CD8-positive, alpha-beta memory T cell (primary cell): ENCODE results near the gene FOS. TPM values are rescaled to one million over a fixed set of nuclear protein-coding genes. Genes with fewer than 3 reads are reported as not detected.
"Not testable (repeated sequence)": the region's sequence is repeated elsewhere in the genome, so short reads cannot be mapped to it uniquely, and the experiment has no call there.

Source experiments
- CTCF ChIA-PET: fragments of 350-600 bp; sonication (Branson Sonifier 250); formaldehyde crosslinking; loops from one replicate; lab custom pipeline; 2021; ENCODE audit warnings: antibody characterized with exemption; lab: Charles Lee
- POLR2A ChIA-PET: fragments of 350-600 bp; sonication (Branson Sonifier 250); formaldehyde crosslinking; loops from one replicate; lab custom pipeline; 2021; ENCODE audit warnings: antibody characterized with exemption; lab: Charles Lee
- DNase-seq, 5 donors: peaks; one replicate each; pipeline versions ENCODE4 v3.0.0 to v3.0.0-alpha.2; 2020 to 2022; ENCODE audit warnings: mixed read lengths in 1 of 5
- H3K27ac ChIP-seq: one replicate; pipeline ENCODE4 v1.7.0; 2013; ENCODE audit warnings: low read depth, mild to moderate bottlenecking, low read length, moderate library complexity
- H3K27me3 ChIP-seq: 2 replicates; pipeline ENCODE4 v1.7.0; 2013; ENCODE audit warnings: low read length, mild to moderate bottlenecking; ENCODE audit not compliant: insufficient read depth, poor library complexity, severe bottlenecking
- H3K36me3 ChIP-seq: 2 replicates; pipeline ENCODE4 v1.7.0; 2013; ENCODE audit warnings: mild to moderate bottlenecking, low read length, moderate library complexity; ENCODE audit not compliant: insufficient read depth
- H3K4me1 ChIP-seq: 2 replicates; pipeline ENCODE4 v1.7.0; 2013; ENCODE audit warnings: mild to moderate bottlenecking, low read length, moderate library complexity; ENCODE audit not compliant: insufficient read depth
- H3K4me3 ChIP-seq: 2 replicates; pipeline ENCODE4 v1.7.0; 2013; ENCODE audit warnings: mild to moderate bottlenecking, low read length
- H3K9me3 ChIP-seq: 2 replicates; pipeline ENCODE4 v1.7.0; 2013; ENCODE audit warnings: mild to moderate bottlenecking, low read length
- H3K27ac Mint-ChIP-seq, 8 donors: one replicate each; pipeline ENCODE4 v1.8.0; 2020 to 2021; ENCODE audit warnings: mixed read lengths in 8 of 8, mild to moderate bottlenecking in 6 of 8, inconsistent platforms in 3 of 8, moderate library complexity in 3 of 8
- H3K27me3 Mint-ChIP-seq, 2 donors: one replicate each; pipeline ENCODE4 v1.8.0; 2020 to 2021; ENCODE audit warnings: mixed read lengths in 2 of 2, mild to moderate bottlenecking in 1 of 2, moderate library complexity in 1 of 2
- H3K36me3 Mint-ChIP-seq, 3 donors: one replicate each; pipeline ENCODE4 v1.8.0; 2020 to 2021; ENCODE audit warnings: mixed read lengths in 3 of 3, inconsistent platforms in 1 of 3, mild to moderate bottlenecking in 1 of 3
- H3K4me1 Mint-ChIP-seq, 3 donors: one replicate each; pipeline ENCODE4 v1.8.0; 2020 to 2021; ENCODE audit warnings: mixed read lengths in 3 of 3, inconsistent platforms in 1 of 3, mild to moderate bottlenecking in 1 of 3
- H3K4me3 Mint-ChIP-seq, 7 donors: one replicate each; pipeline ENCODE4 v1.8.0; 2020 to 2021; ENCODE audit warnings: mixed read lengths in 7 of 7, mild to moderate bottlenecking in 6 of 7, moderate library complexity in 4 of 7, inconsistent platforms in 2 of 7
- H3K9me3 Mint-ChIP-seq, 5 donors: one replicate each; pipeline ENCODE4 v1.8.0; 2020 to 2022; ENCODE audit warnings: mixed read lengths in 5 of 5, mild to moderate bottlenecking in 3 of 5, moderate library complexity in 2 of 5, inconsistent platforms in 1 of 5
- polyA plus RNA-seq: library from polyadenylated mRNA; unstranded; fragments of 300-500 nt; fragmentation: Illumina TruSeq; gene quantifications from one replicate; pipeline ENCODE4 v1.2.3, GENCODE V29; 2021
- total RNA-seq, 2 experiments: library from RNA; stranded (reverse); gene quantifications; one replicate each; pipeline ENCODE4 v1.2.3, GENCODE V29; 2021

FOS gene
- total and polyA plus RNA-seq, 3 experiments from 2014 or later, result 15.2 to 768 (median 16.8) TPM

GRCh38 chr14:75282555-75283161 is 4.0 kb downstream of the FOS start:
- ChIA-PET CTCF (interaction anchor here (1.1 to 2.0 kb wide), 6 partner anchors 9 to 32 kb away, joined by 3 to 5 read pairs (median 4); no protein-coding TSS in a partner anchor), POLR2A (interaction anchor here (1.0 kb wide), 1 partner anchor 8 kb away, joined by 3 read pairs; no protein-coding TSS in a partner anchor)
- H3K36me3 ChIP-seq, H3K27ac ChIP-seq, H3K4me3 ChIP-seq, H3K9me3 Mint-ChIP-seq, H3K9me3 ChIP-seq: not testable (repeated sequence)
- peak overlapping the region; percentile 9 to 76 (median 52) for H3K4me3 Mint-ChIP-seq
- Histone ChIP-seq H3K27me3 (peaks cover 13% of the 10 kb centered on the region), H3K4me1 (peaks cover 23% of the 10 kb centered on the region)
- H3K27ac Mint-ChIP-seq, result peak overlapping the region in 7 of 8 donors; percentile 2 to 94 (median 62)
- H3K4me1 Mint-ChIP-seq, result peaks cover 22 to 47% (median 35%) of the 10 kb centered on the region in 3 donors
- peaks cover 34 to 59% of the 10 kb centered on the region in 2 donors for H3K27me3 Mint-ChIP-seq
- H3K36me3 Mint-ChIP-seq, result peaks cover 5 to 38% (median 16%) of the 10 kb centered on the region in 3 donors
- DNase-seq, result peak; percentile 55 to 77 (median 63)

- peak in 4 of 5 donors; percentile 55 to 67 (median 61) for DNase-seq
- H3K9me3 ChIP-seq, result no peaks in the 10 kb centered on the region
- CTCF ChIA-PET, result interaction anchor here (0.5 to 2.5 kb wide), 9 partner anchors 9 to 73 kb away, joined by 3 to 8 read pairs (median 3); no protein-coding TSS in a partner anchor
- POLR2A ChIA-PET, result interaction anchor here (1.0 to 1.6 kb wide), 2 partner anchors 9 to 11 kb away, joined by 3 to 4 read pairs; no protein-coding TSS in a partner anchor
- H3K4me1 ChIP-seq, result peaks cover 18% of the 10 kb centered on the region
- peaks cover 35 to 55% of the 10 kb centered on the region in 2 donors for H3K27me3 Mint-ChIP-seq
- peaks cover 17 to 41% (median 29%) of the 10 kb centered on the region in 3 donors for H3K4me1 Mint-ChIP-seq
- peaks cover 5 to 38% (median 16%) of the 10 kb centered on the region in 3 donors for H3K36me3 Mint-ChIP-seq
- no peaks in the 10 kb centered on the region for H3K36me3 ChIP-seq
- peaks cover 9% of the 10 kb centered on the region for H3K27me3 ChIP-seq
- H3K9me3 Mint-ChIP-seq, result peaks cover 0 to 4% (median 2%) of the 10 kb centered on the region in 5 donors
- H3K4me3 Mint-ChIP-seq, result peak overlapping the region in 2 of 7 donors; percentile 31 to 76
- H3K27ac ChIP-seq, result no peak overlapping the region
- no peak overlapping the region for H3K4me3 ChIP-seq
- H3K27ac Mint-ChIP-seq, result peak overlapping the region in 6 of 8 donors; percentile 2 to 94 (median 54)
These were observed 4.7 kb downstream of the FOS start for GRCh38 chr14:75283162-75283832.

- H3K4me3 ChIP-seq, result no peak overlapping the region
- H3K36me3 ChIP-seq, result no peaks in the 10 kb centered on the region
- peak overlapping the region; percentile 39 for H3K27ac ChIP-seq
- Mint-ChIP-seq H3K27me3 (peaks cover 37 to 51% of the 10 kb centered on the region in 2 donors), H3K4me3 (peak overlapping the region in 2 of 7 donors; percentile 29 to 76), H3K36me3 (peaks cover 5 to 32% (median 16%) of the 10 kb centered on the region in 3 donors), H3K9me3 (peaks cover 0 to 4% (median 2%) of the 10 kb centered on the region in 5 donors), H3K27ac (peak overlapping the region in 4 of 8 donors; percentile 27 to 94 (median 45)), H3K4me1 (peaks cover 14 to 35% (median 22%) of the 10 kb centered on the region in 3 donors)
- H3K27me3 ChIP-seq, result peaks cover 9% of the 10 kb centered on the region
- DNase-seq, result peak in 3 of 5 donors; percentile 32 to 59 (median 40)
- H3K9me3 ChIP-seq, result no peaks in the 10 kb centered on the region
- peaks cover 16% of the 10 kb centered on the region for H3K4me1 ChIP-seq
- ChIA-PET POLR2A (interaction anchor here (0.6 to 1.6 kb wide), 3 partner anchors 10 to 109 kb away, joined by 3 to 5 read pairs (median 4); no protein-coding TSS in a partner anchor), CTCF (interaction anchor here (0.5 to 2.5 kb wide), 8 partner anchors 8 to 74 kb away, joined by 3 to 8 read pairs (median 3); no protein-coding TSS in a partner anchor)
These were observed 5.4 kb downstream of the FOS start for GRCh38 chr14:75283833-75284563.

GRCh38 chr14:75285331-75285730 is 6.7 kb downstream of the FOS start:
- POLR2A ChIA-PET, result no interaction called here
- DNase-seq, result no peak
- peaks cover 29 to 46% of the 10 kb centered on the region in 2 donors for H3K27me3 Mint-ChIP-seq
- CTCF ChIA-PET, result interaction anchor here (1.4 to 2.5 kb wide), 2 partner anchors 10 to 19 kb away, joined by 3 to 8 read pairs; no protein-coding TSS in a partner anchor
- peak overlapping the region in 1 of 8 donors; percentile 37 for H3K27ac Mint-ChIP-seq
- Histone ChIP-seq H3K4me3 (no peak overlapping the region), H3K4me1 (peaks cover 3% of the 10 kb centered on the region), H3K36me3 (no peaks in the 10 kb centered on the region), H3K27ac (no peak overlapping the region), H3K9me3 (no peaks in the 10 kb centered on the region), H3K27me3 (no peaks in the 10 kb centered on the region)
- peaks cover 5 to 19% (median 14%) of the 10 kb centered on the region in 3 donors for H3K36me3 Mint-ChIP-seq
- H3K9me3 Mint-ChIP-seq, result peaks cover 0 to 2% (median 0%) of the 10 kb centered on the region in 5 donors
- H3K4me1 Mint-ChIP-seq, result peaks cover 3 to 22% (median 10%) of the 10 kb centered on the region in 3 donors
- no peak overlapping the region for H3K4me3 Mint-ChIP-seq

GRCh38 chr14:75286313-75286712 is 7.7 kb downstream of the FOS start:
- Histone ChIP-seq H3K4me1 (no peaks in the 10 kb centered on the region), H3K9me3 (no peaks in the 10 kb centered on the region), H3K4me3 (no peak overlapping the region), H3K27ac (no peak overlapping the region), H3K27me3 (no peaks in the 10 kb centered on the region), H3K36me3 (no peaks in the 10 kb centered on the region)
- Mint-ChIP-seq H3K36me3 (peaks cover 2 to 10% (median 4%) of the 10 kb centered on the region in 3 donors), H3K27me3 (peaks cover 22 to 37% of the 10 kb centered on the region in 2 donors), H3K4me1 (peaks cover under 1 to 12% (median 2%) of the 10 kb centered on the region in 3 donors), H3K9me3 (peaks cover 0 to under 1% (median 0%) of the 10 kb centered on the region in 5 donors), H3K27ac (peak overlapping the region in 2 of 8 donors; percentile 48 to 90), H3K4me3 (peak overlapping the region in 1 of 7 donors; percentile 10)
- no peak for DNase-seq
- ChIA-PET POLR2A (no interaction called here), CTCF (interaction anchor here (1.4 kb wide), 1 partner anchor 9 kb away, joined by 4 read pairs; no protein-coding TSS in a partner anchor)

- peak overlapping the region in 5 of 8 donors; percentile 16 to 71 (median 19) for H3K27ac Mint-ChIP-seq
- Histone ChIP-seq H3K36me3 (no peaks in the 10 kb centered on the region), H3K27me3 (no peaks in the 10 kb centered on the region), H3K4me1 (peaks cover 13% of the 10 kb centered on the region), H3K9me3 (no peaks in the 10 kb centered on the region), H3K4me3 (no peak overlapping the region), H3K27ac (no peak overlapping the region)
- H3K36me3 Mint-ChIP-seq, result no peaks in the 10 kb centered on the region
- no peaks in the 10 kb centered on the region for H3K9me3 Mint-ChIP-seq
- ChIA-PET CTCF (interaction anchor here (1.1 to 1.7 kb wide), 3 partner anchors 9 to 58 kb away, joined by 3 to 4 read pairs (median 4); no protein-coding TSS in a partner anchor), POLR2A (no interaction called here)
- H3K27me3 Mint-ChIP-seq, result peaks cover 19 to 23% of the 10 kb centered on the region in 2 donors
- H3K4me1 Mint-ChIP-seq, result peaks cover 7 to 10% (median 7%) of the 10 kb centered on the region in 3 donors
- peak in 1 of 5 donors; percentile 8 for DNase-seq
- peak overlapping the region in 1 of 7 donors; percentile 4 for H3K4me3 Mint-ChIP-seq
These were observed 11.3 kb downstream of the FOS start for GRCh38 chr14:75289840-75290388.

- peaks cover 12 to 16% of the 10 kb centered on the region in 2 donors for H3K27me3 Mint-ChIP-seq
- peaks cover 16 to 20% (median 16%) of the 10 kb centered on the region in 3 donors for H3K4me1 Mint-ChIP-seq
These were observed 12.2 kb downstream of the FOS start for GRCh38 chr14:75290851-75291250.

More at GRCh38 chr14:75290851-75291250, 12.2 kb downstream of the FOS start:
- peak overlapping the region in 6 of 8 donors; percentile 45 to 76 (median 70) for H3K27ac Mint-ChIP-seq
- Histone ChIP-seq H3K27ac (no peak overlapping the region), H3K36me3 (no peaks in the 10 kb centered on the region), H3K9me3 (no peaks in the 10 kb centered on the region), H3K4me3 (no peak overlapping the region), H3K4me1 (peaks cover 23% of the 10 kb centered on the region), H3K27me3 (no peaks in the 10 kb centered on the region)
- no peaks in the 10 kb centered on the region for H3K9me3 Mint-ChIP-seq
- H3K4me3 Mint-ChIP-seq, result peak overlapping the region in 2 of 7 donors; percentile 16 to 29
- H3K36me3 Mint-ChIP-seq, result no peaks in the 10 kb centered on the region
- peak in 1 of 5 donors; percentile 8 for DNase-seq
- CTCF ChIA-PET, result interaction anchor here (1.2 to 1.9 kb wide), 3 partner anchors 9 to 12 kb away, joined by 4 to 5 read pairs (median 4); no protein-coding TSS in a partner anchor
- POLR2A ChIA-PET, result no interaction called here
